ENCODE results near the gene LAMP1. TPM values are rescaled to one million over a fixed set of nuclear protein-coding genes. Genes with fewer than 3 reads are reported as not detected.

The LAMP1 gene
- total and polyA plus RNA-seq, 2 donors from 2014 or later, result 210 to 256 TPM

GRCh38 chr13:113350065-113350937 is 53.3 kb downstream of the LAMP1 start:
- no peak for TF ChIP-seq CTCF (IDR thresholded peaks at IDR 0.05; ENCODE audit: borderline replicate concordance, extremely low read depth, insufficient read depth)
- DNase-seq, result peak in 1 of 5 donors; percentile 64
- no peak overlapping the region for H3K9ac ChIP-seq (ENCODE audit: low read length in 3 of 3)
- FAIRE-seq, result no peak
- H3K9me3 ChIP-seq (ENCODE audit: control insufficient read depth in 2 of 3, insufficient read depth in 1 of 3, low read length in 3 of 3), result no peaks in the 10 kb centered on the region
- H3K4me1 ChIP-seq (ENCODE audit: control insufficient read depth in 2 of 3, insufficient read depth in 2 of 3, low read depth in 1 of 3, low read length in 3 of 3), result no peaks in the 10 kb centered on the region
- H3K27me3 ChIP-seq (ENCODE audit: control insufficient read depth, insufficient read depth, low read length), result no peaks in the 10 kb centered on the region
- peaks cover 0 to 13% (median 3%) of the 10 kb centered on the region in 3 donors for H3K36me3 ChIP-seq (ENCODE audit: control insufficient read depth in 2 of 3, insufficient read depth in 3 of 3, low read length in 3 of 3)
- no peak overlapping the region for H3K27ac ChIP-seq (ENCODE audit: low read depth in 2 of 2, low read length in 2 of 2)
- H3K4me3 ChIP-seq (ENCODE audit: low read length in 3 of 3), result no peak overlapping the region
- intact Hi-C loops (cut with DNase I), result no loop called here

GRCh38 chr13:113350938-113351335 is 53.9 kb downstream of the LAMP1 start:
- intact Hi-C loops (cut with DNase I), result no loop called here
- H3K4me3 ChIP-seq (ENCODE audit: low read length in 3 of 3), result no peak overlapping the region
- DNase-seq, result peak in 1 of 5 donors; percentile 65
- H3K9ac ChIP-seq (ENCODE audit: low read length in 3 of 3), result no peak overlapping the region
- H3K4me1 ChIP-seq (ENCODE audit: control insufficient read depth in 2 of 3, insufficient read depth in 2 of 3, low read depth in 1 of 3, low read length in 3 of 3), result no peaks in the 10 kb centered on the region
- no peaks in the 10 kb centered on the region for H3K9me3 ChIP-seq (ENCODE audit: control insufficient read depth in 2 of 3, insufficient read depth in 1 of 3, low read length in 3 of 3)
- TF ChIP-seq CTCF (IDR thresholded peaks at IDR 0.05; ENCODE audit: borderline replicate concordance, extremely low read depth, insufficient read depth), result no peak
- H3K27ac ChIP-seq (ENCODE audit: low read depth in 2 of 2, low read length in 2 of 2), result no peak overlapping the region
- no peaks in the 10 kb centered on the region for H3K27me3 ChIP-seq (ENCODE audit: control insufficient read depth, insufficient read depth, low read length)
- FAIRE-seq, result no peak
- H3K36me3 ChIP-seq (ENCODE audit: control insufficient read depth in 2 of 3, insufficient read depth in 3 of 3, low read length in 3 of 3), result peaks cover 0 to 13% (median 3%) of the 10 kb centered on the region in 3 donors

- intact Hi-C loops (cut with DNase I), result no loop called here
- DNase-seq, result no peak
- Histone ChIP-seq H3K27me3 (ENCODE audit: control insufficient read depth, insufficient read depth, low read length) (no peaks in the 10 kb centered on the region), H3K27ac (ENCODE audit: low read depth in 2 of 2, low read length in 2 of 2) (no peak overlapping the region), H3K9ac (ENCODE audit: low read length in 3 of 3) (no peak overlapping the region), H3K9me3 (ENCODE audit: control insufficient read depth in 2 of 3, insufficient read depth in 1 of 3, low read length in 3 of 3) (no peaks in the 10 kb centered on the region), H3K4me3 (ENCODE audit: low read length in 3 of 3) (no peak overlapping the region), H3K4me1 (ENCODE audit: control insufficient read depth in 2 of 3, insufficient read depth in 2 of 3, low read depth in 1 of 3, low read length in 3 of 3) (no peaks in the 10 kb centered on the region), H3K36me3 (ENCODE audit: control insufficient read depth in 2 of 3, insufficient read depth in 3 of 3, low read length in 3 of 3) (peaks cover 0 to 13% (median 3%) of the 10 kb centered on the region in 3 donors)
- no peak for FAIRE-seq
- TF ChIP-seq CTCF (IDR thresholded peaks at IDR 0.05; ENCODE audit: borderline replicate concordance, extremely low read depth, insufficient read depth), result no peak
These were observed 54.5 kb downstream of the LAMP1 start for GRCh38 chr13:113351514-113352026.
